ENCODE data around the gene KCNAB2. TPM values are rescaled to one million over a fixed set of nuclear protein-coding genes. Genes with fewer than 3 reads are reported as not detected.

KCNAB2 gene
- total RNA-seq, 1 donor from 2014 or later: 3.3 TPM

DNA sequence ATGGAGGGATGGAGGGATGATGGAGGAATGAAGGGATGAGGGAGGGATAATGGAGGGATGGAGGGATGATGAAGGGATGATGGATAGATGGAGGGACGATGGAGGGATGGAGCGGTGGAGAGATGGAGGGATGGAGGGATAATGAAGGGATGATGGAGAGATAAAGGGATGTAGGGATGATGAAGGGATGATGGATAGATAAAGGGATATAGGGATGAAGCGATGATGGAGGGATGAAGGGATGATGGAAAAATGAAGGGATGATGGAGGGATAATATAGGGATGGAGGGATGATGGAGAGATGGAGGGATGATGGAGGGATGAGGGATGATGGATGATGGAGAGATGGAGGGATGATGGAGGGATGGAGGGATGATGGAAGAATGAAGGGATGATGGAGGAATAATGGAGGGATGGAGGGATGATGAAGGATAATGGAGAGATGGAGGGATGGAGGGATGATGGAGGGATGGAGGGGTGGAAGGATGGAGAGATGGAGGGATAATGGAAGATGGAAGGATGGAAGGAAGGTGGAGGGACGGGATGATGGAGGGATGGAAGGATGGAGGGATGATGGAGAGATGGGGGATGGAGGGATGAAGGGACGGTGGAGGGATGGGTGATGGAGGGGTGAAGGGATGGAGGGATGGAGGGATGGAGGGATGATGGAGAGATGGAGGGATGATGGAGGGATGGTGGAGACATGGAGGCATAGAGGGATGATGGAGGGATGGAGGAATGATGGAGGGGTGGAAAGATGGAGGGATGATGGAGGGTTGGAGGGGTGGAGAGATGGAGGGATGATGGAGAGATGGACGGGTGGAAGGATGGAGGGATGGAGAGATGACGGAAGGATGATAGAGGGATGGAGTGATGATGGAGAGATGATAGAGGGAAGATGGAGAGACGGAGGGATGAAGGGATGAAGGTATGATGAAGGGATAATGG is 62.0 kb downstream of the KCNAB2 start:
- TF ChIP-seq, protein P1, sequence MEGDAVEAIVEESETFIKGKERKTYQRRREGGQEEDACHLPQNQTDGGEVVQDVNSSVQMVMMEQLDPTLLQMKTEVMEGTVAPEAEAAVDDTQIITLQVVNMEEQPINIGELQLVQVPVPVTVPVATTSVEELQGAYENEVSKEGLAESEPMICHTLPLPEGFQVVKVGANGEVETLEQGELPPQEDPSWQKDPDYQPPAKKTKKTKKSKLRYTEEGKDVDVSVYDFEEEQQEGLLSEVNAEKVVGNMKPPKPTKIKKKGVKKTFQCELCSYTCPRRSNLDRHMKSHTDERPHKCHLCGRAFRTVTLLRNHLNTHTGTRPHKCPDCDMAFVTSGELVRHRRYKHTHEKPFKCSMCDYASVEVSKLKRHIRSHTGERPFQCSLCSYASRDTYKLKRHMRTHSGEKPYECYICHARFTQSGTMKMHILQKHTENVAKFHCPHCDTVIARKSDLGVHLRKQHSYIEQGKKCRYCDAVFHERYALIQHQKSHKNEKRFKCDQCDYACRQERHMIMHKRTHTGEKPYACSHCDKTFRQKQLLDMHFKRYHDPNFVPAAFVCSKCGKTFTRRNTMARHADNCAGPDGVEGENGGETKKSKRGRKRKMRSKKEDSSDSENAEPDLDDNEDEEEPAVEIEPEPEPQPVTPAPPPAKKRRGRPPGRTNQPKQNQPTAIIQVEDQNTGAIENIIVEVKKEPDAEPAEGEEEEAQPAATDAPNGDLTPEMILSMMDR (conservative IDR thresholded peaks at IDR 0.05; ENCODE audit: low read depth, low read length): no peak
- no peak for DNase-seq (ENCODE audit: low read depth)
- no peak overlapping the region for H3K4me3 ChIP-seq (ENCODE audit: low read depth, low read length)

DNA sequence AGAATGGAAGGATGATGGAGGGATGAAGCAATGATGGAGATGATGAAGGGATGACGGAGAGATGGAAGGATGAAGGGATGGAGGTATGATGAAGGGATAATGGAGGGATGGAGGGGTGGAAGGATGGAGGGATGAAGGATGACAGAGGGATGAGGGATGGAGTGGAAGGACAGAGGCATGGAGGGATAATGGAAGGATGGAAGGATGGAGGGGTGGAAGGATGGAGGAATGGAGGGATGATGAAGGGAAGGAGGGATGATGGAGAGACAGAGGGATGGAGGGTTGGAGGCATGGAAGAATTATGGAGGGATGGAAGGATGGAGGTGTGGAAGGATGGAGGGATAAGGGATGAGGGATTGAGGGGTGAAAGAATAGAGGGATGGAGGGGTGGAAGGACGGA is 62.8 kb downstream of the KCNAB2 start:
- H3K4me3 ChIP-seq (ENCODE audit: low read depth, low read length): no peak overlapping the region
- DNase-seq (ENCODE audit: low read depth): no peak
- TF ChIP-seq, protein P1 (conservative IDR thresholded peaks at IDR 0.05; ENCODE audit: low read depth, low read length): no peak

DNA sequence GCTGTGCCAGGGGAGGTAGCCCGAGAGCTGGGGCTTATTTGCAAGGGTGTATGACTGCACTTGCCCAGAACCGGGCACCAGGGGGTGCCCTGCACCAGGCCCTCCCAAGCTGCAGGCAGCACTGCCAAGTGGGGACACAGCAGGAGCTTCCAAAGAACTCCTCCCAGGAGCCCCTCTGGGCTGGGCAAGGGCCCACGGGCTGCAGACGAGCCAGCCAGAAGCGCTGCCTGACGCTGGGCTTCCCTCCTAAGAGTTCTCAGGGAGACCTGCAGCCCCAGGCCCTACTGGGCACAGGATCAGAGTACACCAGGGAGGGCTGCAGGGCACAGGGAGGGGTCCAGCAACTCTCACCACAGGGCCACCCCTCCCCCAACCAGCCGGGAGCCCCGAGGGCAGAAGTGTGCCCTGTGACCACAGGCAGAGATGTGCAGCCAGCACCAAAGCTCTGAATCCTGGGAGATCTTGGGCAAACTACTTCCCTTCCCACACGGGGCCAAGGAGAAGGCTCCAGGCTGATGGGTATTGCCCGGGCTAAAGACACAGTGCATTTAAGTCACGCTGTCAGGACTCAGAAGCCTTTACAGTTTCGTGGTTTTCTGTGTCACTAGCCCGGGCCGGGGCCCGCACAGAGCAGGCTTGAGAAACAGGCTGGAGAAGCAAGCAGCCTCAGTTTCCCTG is 63.4 kb downstream of the KCNAB2 start:
- DNase-seq (ENCODE audit: low read depth): no peak
- TF ChIP-seq, protein P1 (conservative IDR thresholded peaks at IDR 0.05; ENCODE audit: low read depth, low read length): peak; percentile 74
- no peak overlapping the region for H3K4me3 ChIP-seq (ENCODE audit: low read depth, low read length)

DNA sequence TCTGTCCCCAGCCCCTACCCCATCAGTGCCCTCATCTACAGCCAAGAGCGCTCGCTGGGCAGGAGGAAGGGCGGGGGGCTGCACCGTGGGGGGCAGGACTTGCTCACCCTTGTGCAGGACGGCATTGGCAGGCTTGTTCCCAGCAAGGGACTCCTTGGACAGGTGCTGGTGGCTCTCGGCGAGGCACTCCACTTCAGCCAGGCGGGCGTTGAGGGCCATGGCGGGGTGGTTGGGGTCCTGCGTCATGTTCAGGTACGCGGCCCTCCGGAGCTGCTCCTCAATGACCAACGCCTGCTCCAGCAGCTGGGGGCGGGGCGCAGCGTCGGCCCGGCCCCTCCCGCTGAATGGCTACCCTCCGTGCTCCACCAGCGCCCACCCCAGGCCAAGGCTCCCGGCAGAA is 64.0 kb downstream of the KCNAB2 start:
- TF ChIP-seq, protein P1 (conservative IDR thresholded peaks at IDR 0.05; ENCODE audit: low read depth, low read length): no peak
- no peak overlapping the region for H3K4me3 ChIP-seq (ENCODE audit: low read depth, low read length)
- DNase-seq (ENCODE audit: low read depth): no peak

DNA sequence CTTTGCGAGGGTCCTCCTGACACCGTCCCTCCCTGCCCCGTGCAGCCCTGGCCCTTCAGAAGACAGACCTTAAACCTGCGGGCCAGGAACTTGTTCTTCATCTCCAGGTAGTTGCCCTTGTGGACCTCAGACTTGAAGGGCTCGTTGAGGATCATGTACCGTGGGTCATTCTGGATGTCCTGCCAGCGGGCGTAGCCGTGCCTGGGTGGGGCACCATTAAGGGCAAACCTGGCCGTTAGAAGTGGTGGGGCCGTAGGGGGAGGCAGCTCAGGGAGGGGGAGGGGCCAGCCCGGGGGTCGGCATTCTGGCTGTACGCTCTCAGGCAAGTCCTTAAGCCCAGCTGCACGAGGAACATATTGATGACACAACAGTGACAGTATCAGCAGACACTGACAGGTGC is 64.6 kb downstream of the KCNAB2 start:
- no peak for DNase-seq (ENCODE audit: low read depth)
- TF ChIP-seq, protein P1 (conservative IDR thresholded peaks at IDR 0.05; ENCODE audit: low read depth, low read length): no peak
- H3K4me3 ChIP-seq (ENCODE audit: low read depth, low read length): no peak overlapping the region

DNA sequence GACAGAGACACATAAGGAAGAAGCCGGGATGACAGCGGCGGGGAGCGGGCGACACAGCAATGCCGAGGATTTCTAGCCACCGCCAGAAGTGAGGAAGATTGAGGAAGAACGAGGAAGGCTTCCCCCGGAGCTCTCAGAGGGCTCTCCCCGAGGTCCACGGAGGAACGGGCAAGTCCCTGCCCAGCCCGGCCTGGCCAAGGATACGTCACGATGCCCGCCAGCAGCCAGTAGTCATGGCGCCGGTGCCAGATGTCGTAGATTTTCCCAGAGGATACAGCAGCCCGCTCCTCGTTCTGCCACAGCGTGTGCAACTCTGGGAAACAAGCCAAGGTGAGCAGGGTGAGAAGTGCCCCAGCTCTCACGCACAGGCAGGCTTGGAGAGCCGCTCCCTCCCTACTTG is 65.9 kb downstream of the KCNAB2 start:
- H3K4me3 ChIP-seq (ENCODE audit: low read depth, low read length): no peak overlapping the region
- TF ChIP-seq, protein P1 (conservative IDR thresholded peaks at IDR 0.05; ENCODE audit: low read depth, low read length): no peak
- no peak for DNase-seq (ENCODE audit: low read depth)

Data from epithelial cell of proximal tubule (primary cell).